ENCODE measurements around the gene SRSF3. TPM values are rescaled to one million over a fixed set of nuclear protein-coding genes. Genes with fewer than 3 reads are reported as not detected.
A peak's percentile ranks its signal among the peaks of the same experiment; 100 is the strongest.

The SRSF3 gene
- total RNA-seq, 2 donors from 2014 or later: 638 to 646 TPM

DNA sequence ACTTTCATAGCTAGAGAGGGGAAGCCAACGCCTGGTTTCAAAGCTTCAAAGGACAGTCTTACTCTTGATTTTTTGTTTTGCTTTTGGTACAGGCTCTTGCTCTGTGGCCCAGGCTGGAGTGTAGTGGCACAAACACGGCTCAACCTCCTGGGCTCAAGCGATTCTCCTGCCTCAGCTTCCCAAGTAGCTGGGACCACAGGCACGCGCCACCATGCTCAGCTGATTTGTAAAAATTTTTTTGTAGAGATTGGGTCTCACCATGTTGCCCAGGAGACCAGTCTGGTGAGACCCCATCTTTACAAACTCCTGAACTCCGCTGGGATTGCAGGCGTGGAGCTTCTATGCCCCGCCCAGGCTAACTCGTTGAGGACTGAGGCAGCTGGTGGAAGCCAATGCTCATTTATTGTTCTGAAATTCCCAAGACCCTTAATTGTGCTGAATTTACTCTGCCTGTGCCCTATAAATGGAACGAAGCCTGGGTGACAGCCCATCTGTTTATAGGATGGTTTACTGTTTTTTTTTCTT is 18.0 kb downstream of the SRSF3 start:
- Mint-ChIP-seq H3K27me3 (no peaks in the 10 kb centered on the region), H3K4me1 (peaks cover 37% of the 10 kb centered on the region), H3K27ac (peak overlapping the region; percentile 80), H3K4me3 (peak overlapping the region; percentile 61), H3K36me3 (ENCODE audit: low read depth) (peaks cover 8% of the 10 kb centered on the region)
- DNase-seq (no peak), ATAC-seq (no peak)
- H3K9me3 ChIP-seq (ENCODE audit: control insufficient read depth, low read length, poor library complexity, severe bottlenecking): no peaks in the 10 kb centered on the region

DNA sequence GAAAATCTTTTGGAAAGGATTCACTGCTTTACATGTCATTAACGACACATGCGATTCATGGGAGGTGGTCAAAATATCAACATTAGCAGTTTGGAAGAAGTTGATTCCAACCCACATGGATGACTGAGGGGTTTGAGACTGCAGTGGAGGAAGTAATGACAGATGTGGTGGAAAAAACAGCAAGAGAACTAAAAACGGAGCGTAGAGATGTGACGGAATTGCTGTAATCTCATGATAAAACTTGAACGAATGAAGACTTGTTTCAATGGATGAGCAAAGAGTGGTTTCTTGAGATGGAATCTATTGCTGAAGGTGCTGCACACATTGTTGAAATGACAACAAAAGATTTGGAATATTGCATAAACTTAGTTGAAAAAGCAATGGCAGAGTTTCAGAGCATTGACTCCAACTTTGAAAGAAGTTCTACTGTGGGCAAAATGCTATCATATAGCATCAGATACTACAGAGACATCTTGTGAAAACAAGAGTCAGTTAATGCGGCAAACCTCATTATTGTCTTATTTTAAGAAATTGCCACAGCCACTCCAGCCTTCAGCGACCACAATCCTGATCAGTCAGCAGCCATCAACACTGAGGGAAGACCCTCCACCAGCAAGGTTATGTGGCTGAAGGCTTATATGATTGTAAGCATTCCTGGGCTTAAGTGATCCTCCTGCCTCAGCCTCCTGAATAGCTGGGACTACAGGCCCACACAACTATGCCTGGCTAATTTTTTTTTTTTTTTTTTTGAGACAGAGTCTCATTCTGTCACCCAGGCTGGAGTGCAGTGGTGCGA is 19.2 kb downstream of the SRSF3 start:
- H3K9me3 ChIP-seq (ENCODE audit: control insufficient read depth, low read length, poor library complexity, severe bottlenecking): no peaks in the 10 kb centered on the region
- peak overlapping the region; percentile 79 for H3K27ac Mint-ChIP-seq
- H3K4me1 Mint-ChIP-seq: peaks cover 31% of the 10 kb centered on the region
- DNase-seq: no peak
- no peak for ATAC-seq
- H3K27me3 Mint-ChIP-seq: no peaks in the 10 kb centered on the region
- H3K36me3 Mint-ChIP-seq (ENCODE audit: low read depth): peaks cover 8% of the 10 kb centered on the region
- H3K4me3 Mint-ChIP-seq: no peak overlapping the region

DNA sequence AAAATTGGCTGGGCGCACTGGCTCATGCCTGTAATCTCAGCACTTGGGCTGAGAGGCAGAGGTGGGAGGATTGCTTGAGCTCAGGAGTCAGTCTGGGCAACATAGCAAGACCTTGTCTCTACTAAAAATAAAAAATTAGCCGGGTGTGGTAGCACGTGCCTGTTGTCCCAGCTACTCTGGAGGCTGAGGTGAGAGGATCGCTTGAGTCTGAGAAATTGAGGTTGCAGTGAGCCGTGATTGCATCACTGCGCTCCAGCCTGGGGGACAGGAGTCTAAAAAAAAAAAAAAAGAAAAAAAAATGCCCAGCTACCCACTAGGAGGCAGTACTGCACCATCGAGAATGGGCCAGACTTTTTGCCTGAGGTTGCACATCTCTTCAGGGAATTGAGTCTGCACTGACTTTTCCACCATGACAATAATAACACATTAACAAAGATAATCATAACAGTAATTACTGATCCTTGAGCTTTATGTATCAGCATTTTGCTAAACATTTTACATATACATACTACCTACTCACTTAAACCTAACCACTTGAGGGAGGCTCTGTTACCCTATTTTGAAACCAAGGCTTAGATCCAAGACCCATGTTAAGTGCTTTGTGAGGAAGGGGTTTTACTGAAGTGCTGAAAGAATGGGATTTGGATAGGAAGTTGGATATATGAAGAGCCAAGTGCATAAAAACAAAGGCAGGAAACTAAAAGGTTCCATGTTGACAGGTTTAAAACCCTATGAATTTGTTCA is 21.0 kb downstream of the SRSF3 start:
- Mint-ChIP-seq H3K36me3 (ENCODE audit: low read depth) (peaks cover 8% of the 10 kb centered on the region), H3K4me1 (peaks cover 16% of the 10 kb centered on the region), H3K27me3 (no peaks in the 10 kb centered on the region), H3K4me3 (no peak overlapping the region), H3K27ac (peak overlapping the region; percentile 89)
- peak in 1 of 3 donors; percentile 41 for DNase-seq
- ATAC-seq: peak; percentile 71
- no peaks in the 10 kb centered on the region for H3K9me3 ChIP-seq (ENCODE audit: control insufficient read depth, low read length, poor library complexity, severe bottlenecking)

GRCh38 chr6:36616893-36617521 is 22.8 kb downstream of the SRSF3 start:
- peaks cover 4% of the 10 kb centered on the region for H3K36me3 Mint-ChIP-seq (ENCODE audit: low read depth)

GRCh38 chr6:36618366-36619355 is 24.5 kb downstream of the SRSF3 start:
- Mint-ChIP-seq H3K27me3 (no peaks in the 10 kb centered on the region), H3K36me3 (ENCODE audit: low read depth) (no peaks in the 10 kb centered on the region), H3K27ac (peak overlapping the region; percentile 75), H3K4me3 (no peak overlapping the region), H3K4me1 (peaks cover 15% of the 10 kb centered on the region)
- ATAC-seq (no peak), DNase-seq (no peak)
- H3K9me3 ChIP-seq (ENCODE audit: control insufficient read depth, low read length, poor library complexity, severe bottlenecking): no peaks in the 10 kb centered on the region

More at GRCh38 chr6:36616893-36617521, 22.8 kb downstream of the SRSF3 start:
- ATAC-seq: no peak
- no peaks in the 10 kb centered on the region for H3K9me3 ChIP-seq (ENCODE audit: control insufficient read depth, low read length, poor library complexity, severe bottlenecking)
- DNase-seq: no peak
- Mint-ChIP-seq H3K4me3 (no peak overlapping the region), H3K27me3 (no peaks in the 10 kb centered on the region), H3K4me1 (peaks cover 11% of the 10 kb centered on the region), H3K27ac (no peak overlapping the region)

DNA sequence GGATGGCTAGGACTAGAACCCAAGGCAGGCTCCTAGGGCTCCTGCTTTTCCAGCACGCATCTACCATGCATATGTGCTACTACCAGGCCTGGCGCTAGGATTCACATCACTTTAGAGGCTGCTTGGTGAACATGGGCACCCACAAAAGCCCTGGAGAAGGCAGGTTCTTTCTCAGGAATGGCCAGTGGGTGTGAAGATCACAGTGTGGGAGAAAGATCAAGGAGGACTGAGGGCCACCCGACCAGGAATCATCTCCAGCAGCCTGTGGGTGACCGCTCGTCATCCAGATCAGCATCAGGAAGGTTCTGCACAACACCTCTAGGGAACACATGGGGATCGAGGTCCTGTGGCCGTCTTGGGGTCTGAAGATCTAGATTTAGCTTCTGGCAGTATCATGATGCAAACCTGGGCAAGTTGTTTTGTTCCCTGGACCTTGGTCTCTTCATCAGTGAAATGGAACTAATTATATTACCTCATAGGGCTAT is 27.3 kb downstream of the SRSF3 start:
- Mint-ChIP-seq H3K27me3 (no peaks in the 10 kb centered on the region), H3K27ac (no peak overlapping the region), H3K4me1 (peaks cover 16% of the 10 kb centered on the region), H3K36me3 (ENCODE audit: low read depth) (no peaks in the 10 kb centered on the region), H3K4me3 (no peak overlapping the region)
- DNase-seq (no peak), ATAC-seq (no peak)
- H3K9me3 ChIP-seq (ENCODE audit: control insufficient read depth, low read length, poor library complexity, severe bottlenecking): no peaks in the 10 kb centered on the region

GRCh38 chr6:36622901-36623546 is 28.9 kb downstream of the SRSF3 start:
- H3K9me3 ChIP-seq (ENCODE audit: control insufficient read depth, low read length, poor library complexity, severe bottlenecking): no peaks in the 10 kb centered on the region
- Mint-ChIP-seq H3K27me3 (no peaks in the 10 kb centered on the region), H3K36me3 (ENCODE audit: low read depth) (no peaks in the 10 kb centered on the region), H3K27ac (peak overlapping the region; percentile 8), H3K4me1 (peaks cover 22% of the 10 kb centered on the region), H3K4me3 (no peak overlapping the region)
- no peak for DNase-seq
- no peak for ATAC-seq

DNA sequence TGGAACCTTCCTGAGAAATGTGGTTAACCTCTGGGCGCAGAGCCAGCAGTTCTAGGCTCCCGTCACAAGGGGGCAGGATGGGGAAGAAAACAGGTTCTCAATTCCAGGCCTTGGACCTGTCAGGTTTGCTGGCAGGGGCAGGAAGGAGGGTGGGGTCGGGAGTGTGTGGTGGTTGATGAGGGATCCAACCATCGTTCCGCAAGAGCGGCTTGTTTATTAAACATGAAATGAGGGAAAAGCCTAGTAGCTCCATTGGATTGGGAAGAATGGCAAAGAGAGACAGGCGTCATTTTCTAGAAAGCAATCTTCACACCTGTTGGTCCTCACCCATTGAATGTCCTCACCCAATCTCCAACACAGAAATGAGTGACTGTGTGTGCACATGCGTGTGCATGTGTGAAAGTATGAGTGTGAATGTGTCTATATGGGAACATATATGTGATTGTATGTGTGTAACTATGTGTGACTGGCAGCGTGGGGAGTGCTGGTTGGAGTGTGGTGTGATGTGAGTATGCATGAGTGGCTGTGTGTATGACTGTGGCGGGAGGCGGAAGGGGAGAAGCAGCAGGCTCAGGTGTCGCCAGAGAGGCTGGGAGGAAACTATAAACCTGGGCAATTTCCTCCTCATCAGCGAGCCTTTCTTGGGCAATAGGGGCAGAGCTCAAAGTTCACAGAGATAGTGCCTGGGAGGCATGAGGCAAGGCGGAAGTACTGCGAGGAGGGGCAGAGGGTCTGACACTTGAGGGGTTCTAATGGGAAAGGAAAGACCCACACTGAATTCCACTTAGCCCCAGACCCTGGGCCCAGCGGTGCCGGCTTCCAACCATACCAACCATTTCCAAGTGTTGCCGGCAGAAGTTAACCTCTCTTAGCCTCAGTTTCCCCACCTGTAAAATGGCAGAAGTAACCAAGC is 29.6 kb downstream of the SRSF3 start:
- Mint-ChIP-seq H3K27ac (no peak overlapping the region), H3K36me3 (ENCODE audit: low read depth) (no peaks in the 10 kb centered on the region), H3K27me3 (no peaks in the 10 kb centered on the region), H3K4me3 (no peak overlapping the region), H3K4me1 (peaks cover 22% of the 10 kb centered on the region)
- peak; percentile 55 to 72 (median 61) for DNase-seq
- peak; percentile 85 for ATAC-seq
- no peaks in the 10 kb centered on the region for H3K9me3 ChIP-seq (ENCODE audit: control insufficient read depth, low read length, poor library complexity, severe bottlenecking)

- H3K36me3 Mint-ChIP-seq (ENCODE audit: low read depth): no peaks in the 10 kb centered on the region
- no peak for ATAC-seq
- H3K27ac Mint-ChIP-seq: no peak overlapping the region
Measured at GRCh38 chr6:36624461-36625157, 30.4 kb downstream of the SRSF3 start.

DNA sequence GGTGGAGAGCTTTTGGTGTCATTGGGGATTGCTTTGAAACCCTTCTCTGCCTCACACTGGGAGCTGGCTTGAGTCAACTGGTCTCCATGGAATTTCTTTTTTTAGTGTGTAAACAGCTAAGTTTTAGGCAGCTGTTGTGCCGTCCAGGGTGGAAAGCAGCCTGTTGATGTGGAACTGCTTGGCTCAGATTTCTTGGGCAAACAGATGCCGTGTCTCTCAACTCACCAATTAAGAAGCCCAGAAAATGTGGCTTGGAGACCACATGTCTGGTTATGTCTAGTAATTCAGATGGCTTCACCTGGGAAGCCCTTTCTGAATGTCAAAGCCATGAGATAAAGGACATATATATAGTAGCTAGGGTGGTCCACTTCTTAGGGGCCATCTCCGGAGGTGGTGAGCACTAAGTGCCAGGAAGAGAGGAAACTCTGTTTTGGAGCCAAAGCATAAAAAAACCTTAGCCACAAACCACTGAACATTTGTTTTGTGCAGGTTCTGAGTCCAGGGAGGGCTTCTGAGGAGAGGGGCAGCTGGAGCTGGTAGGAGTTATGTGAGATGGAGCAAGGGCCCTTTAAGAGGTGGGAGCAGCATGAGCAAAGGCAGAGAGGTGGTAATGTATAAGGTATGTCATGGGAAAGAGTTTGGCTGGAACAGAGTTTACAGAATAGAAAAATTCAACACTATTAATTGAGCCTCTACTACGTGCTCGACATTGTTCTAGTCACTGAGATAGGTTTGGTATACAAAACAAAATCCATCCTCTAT is 31.2 kb downstream of the SRSF3 start:
- Mint-ChIP-seq H3K4me1 (peaks cover 22% of the 10 kb centered on the region), H3K27me3 (no peaks in the 10 kb centered on the region), H3K4me3 (no peak overlapping the region), H3K36me3 (ENCODE audit: low read depth) (no peaks in the 10 kb centered on the region), H3K27ac (no peak overlapping the region)
- no peak for DNase-seq
- H3K9me3 ChIP-seq (ENCODE audit: control insufficient read depth, low read length, poor library complexity, severe bottlenecking): no peaks in the 10 kb centered on the region
- no peak for ATAC-seq

More at GRCh38 chr6:36624461-36625157, 30.4 kb downstream of the SRSF3 start:
- Mint-ChIP-seq H3K27me3 (no peaks in the 10 kb centered on the region), H3K4me1 (peaks cover 22% of the 10 kb centered on the region), H3K4me3 (no peak overlapping the region)
- no peak for DNase-seq
- H3K9me3 ChIP-seq (ENCODE audit: control insufficient read depth, low read length, poor library complexity, severe bottlenecking): no peaks in the 10 kb centered on the region
